GM18951 (cell line): ENCODE measurements around the gene C1QTNF6.

ENCODE experiments used
- POLR2A ChIP-seq: IDR thresholded peaks from 4 replicates; pipeline ENCODE4 v1.6.1; 2011; ENCODE audit warnings: mild to moderate bottlenecking; ENCODE audit not compliant: insufficient read length, insufficient read depth; ENCODE audit errors: extremely low read depth
- in situ Hi-C: fragments of 300-500 bp; cut with MboI; formaldehyde crosslinking; loops from one replicate; pipeline ENCODE4 v1.12.0; 2022; ENCODE audit warnings: low sequenced_read_pairs, mixed read lengths, inconsistent platforms; ENCODE audit not compliant: unreplicated experiment

C1QTNF6 gene

GRCh38 chr22:37145180-37146050 lies 42.6 kb downstream of the C1QTNF6 start:
- TF ChIP-seq POLR2A = no peak
- in situ Hi-C loops = no loop called here

GRCh38 chr22:37144180-37144554 lies 43.9 kb downstream of the C1QTNF6 start:
- in situ Hi-C loops = no loop called here
- TF ChIP-seq POLR2A = no peak

- no peak for TF ChIP-seq POLR2A
- in situ Hi-C loops = no loop called here
Measured at GRCh38 chr22:37141971-37142370, 46.1 kb downstream of the C1QTNF6 start.

GRCh38 chr22:37141476-37141875 lies 46.6 kb downstream of the C1QTNF6 start:
- in situ Hi-C loops = no loop called here
- no peak for TF ChIP-seq POLR2A

GRCh38 chr22:37140686-37141323 lies 47.2 kb downstream of the C1QTNF6 start:
- no peak for TF ChIP-seq POLR2A
- in situ Hi-C loops = no loop called here

- no peak for TF ChIP-seq POLR2A
- in situ Hi-C loops = no loop called here
Measured at GRCh38 chr22:37139762-37140161, 48.3 kb downstream of the C1QTNF6 start.

- TF ChIP-seq POLR2A = no peak
- in situ Hi-C loops = no loop called here
Measured at GRCh38 chr22:37138849-37139561, 49.0 kb downstream of the C1QTNF6 start.

GRCh38 chr22:37137903-37138665 lies 50.0 kb downstream of the C1QTNF6 start:
- in situ Hi-C loops = no loop called here
- no peak for TF ChIP-seq POLR2A

GRCh38 chr22:37137131-37137530 lies 50.9 kb downstream of the C1QTNF6 start:
- in situ Hi-C loops = no loop called here
- no peak for TF ChIP-seq POLR2A

- in situ Hi-C loops = no loop called here
- no peak for TF ChIP-seq POLR2A
Measured at GRCh38 chr22:37135023-37135422, 53.0 kb downstream of the C1QTNF6 start.

GRCh38 chr22:37133304-37134018 lies 54.6 kb downstream of the C1QTNF6 start:
- TF ChIP-seq POLR2A = no peak
- in situ Hi-C loops = no loop called here

GRCh38 chr22:37132773-37133172 lies 55.3 kb downstream of the C1QTNF6 start:
- no peak for TF ChIP-seq POLR2A
- in situ Hi-C loops = no loop called here
